HG03045 (cell line): ENCODE measurements around the gene MCUR1.
"Not testable (repeated sequence)": the region's sequence is repeated elsewhere in the genome, so short reads cannot be mapped to it uniquely, and the experiment has no call there.

ENCODE experiments used
- ATAC-seq: cut with Tn5 transposase; IDR thresholded peaks from one replicate; pipeline ENCODE4 v1.9.1; 2021; ENCODE audit warnings: mild to moderate bottlenecking, moderate library complexity; ENCODE audit not compliant: unreplicated experiment

The MCUR1 gene

DNA sequence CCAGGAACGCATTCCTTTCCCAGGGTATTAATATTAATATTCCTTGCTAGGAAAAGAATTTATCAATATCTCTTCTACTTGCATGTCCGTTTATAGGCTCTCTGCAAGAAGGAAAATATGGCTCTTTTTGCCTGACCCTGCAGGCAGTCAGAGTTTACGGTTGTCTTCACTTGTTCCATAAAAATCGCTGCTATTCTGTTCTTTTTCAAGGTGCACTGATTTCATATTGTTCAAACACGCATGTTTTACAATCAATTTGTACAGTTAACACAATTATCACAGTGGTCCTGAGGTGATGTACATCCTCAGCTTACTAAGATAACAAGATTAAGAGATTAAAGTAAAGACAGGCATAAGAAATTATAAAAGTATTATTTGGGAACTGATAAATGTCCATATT, 15.1 kb upstream of the MCUR1 start:
- ATAC-seq = not testable (repeated sequence)

DNA sequence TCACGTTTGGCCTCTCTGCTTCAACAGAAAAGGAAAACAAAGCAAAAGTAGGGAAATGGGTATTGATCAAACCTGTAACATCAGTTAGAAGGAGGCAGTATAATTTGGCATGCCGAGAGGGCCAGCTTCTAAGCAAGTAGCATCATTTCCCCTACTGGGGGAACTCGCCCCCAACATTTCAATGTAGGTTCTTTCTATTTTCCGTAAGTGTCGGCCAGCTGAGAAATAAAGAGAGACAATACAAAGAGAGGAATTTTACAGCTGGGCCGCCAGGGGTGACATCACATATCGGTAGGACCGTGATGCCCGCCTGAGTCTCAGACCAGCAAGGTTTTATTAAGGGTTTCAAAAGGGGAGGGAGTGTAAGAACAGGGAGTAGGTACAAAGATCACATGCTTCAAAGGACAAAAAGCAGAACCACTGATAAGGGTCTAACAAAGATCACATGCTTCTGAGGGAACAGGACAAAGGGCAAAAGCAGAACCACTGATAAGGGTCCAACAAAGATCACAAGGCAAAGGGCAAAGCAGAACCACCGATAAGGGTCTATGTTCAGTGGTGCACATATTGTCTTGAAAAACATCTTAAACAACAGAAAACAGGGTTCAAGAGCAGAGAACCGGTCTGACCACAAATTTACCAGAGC, 14.4 kb upstream of the MCUR1 start:
- ATAC-seq = not testable (repeated sequence)

DNA sequence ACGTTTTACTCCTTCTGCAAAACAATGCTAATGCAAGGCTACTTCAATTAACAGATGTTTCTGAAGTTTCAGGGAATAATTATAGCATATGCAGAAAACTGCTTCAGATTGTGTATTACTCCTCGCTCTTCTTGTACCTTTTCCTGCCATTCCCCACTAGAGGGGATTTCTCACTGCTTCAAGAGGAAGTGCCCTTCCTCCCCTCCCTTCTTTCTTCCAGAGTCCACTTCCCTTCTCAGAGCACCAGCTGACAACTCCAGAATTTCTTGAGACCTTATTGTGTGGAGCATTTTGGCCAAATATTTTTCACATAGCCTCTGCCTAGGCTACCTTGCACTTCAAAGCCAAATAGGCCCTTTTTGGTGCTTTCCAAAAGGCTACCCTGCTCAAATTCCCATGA, 12.7 kb upstream of the MCUR1 start:
- ATAC-seq = no peak

DNA sequence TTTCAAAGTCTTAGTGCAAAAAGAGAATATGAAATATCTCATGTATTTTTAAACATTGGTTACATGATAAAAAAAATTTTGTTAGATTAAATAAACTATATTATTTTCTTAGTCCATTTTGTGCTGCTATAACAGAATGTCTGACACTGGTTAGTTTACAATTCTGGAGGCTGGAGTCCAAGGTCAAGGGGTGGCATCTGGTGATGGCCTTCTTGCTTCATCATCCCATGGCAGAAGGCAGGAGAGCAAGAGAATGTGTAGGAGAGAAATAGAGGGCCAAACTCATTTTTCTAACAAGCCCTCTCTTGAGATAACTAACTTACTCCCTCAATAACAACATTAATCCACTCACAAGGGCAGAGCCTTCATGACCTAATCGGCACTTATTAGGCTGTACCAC, 11.5 kb upstream of the MCUR1 start:
- no peak for ATAC-seq

DNA sequence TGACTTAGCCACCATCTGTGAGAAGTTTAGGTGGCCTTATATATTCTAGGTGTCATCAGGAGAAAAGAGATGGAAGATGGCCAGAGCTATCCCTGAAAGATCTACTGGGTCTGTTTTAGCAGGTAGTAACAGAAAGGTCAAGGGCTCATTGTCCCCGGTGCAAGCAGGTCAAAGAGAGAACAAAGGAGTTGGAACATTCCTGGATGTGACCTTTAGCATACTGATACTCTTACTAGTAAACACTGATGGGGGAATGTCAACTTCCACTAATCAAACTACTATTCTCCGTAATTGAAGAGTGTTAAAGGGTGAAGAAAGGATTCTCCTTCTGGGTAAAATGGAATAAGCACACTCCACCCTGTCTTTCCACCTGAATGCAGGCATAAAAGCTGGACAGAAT, 4.0 kb upstream of the MCUR1 start:
- ATAC-seq = no peak

DNA sequence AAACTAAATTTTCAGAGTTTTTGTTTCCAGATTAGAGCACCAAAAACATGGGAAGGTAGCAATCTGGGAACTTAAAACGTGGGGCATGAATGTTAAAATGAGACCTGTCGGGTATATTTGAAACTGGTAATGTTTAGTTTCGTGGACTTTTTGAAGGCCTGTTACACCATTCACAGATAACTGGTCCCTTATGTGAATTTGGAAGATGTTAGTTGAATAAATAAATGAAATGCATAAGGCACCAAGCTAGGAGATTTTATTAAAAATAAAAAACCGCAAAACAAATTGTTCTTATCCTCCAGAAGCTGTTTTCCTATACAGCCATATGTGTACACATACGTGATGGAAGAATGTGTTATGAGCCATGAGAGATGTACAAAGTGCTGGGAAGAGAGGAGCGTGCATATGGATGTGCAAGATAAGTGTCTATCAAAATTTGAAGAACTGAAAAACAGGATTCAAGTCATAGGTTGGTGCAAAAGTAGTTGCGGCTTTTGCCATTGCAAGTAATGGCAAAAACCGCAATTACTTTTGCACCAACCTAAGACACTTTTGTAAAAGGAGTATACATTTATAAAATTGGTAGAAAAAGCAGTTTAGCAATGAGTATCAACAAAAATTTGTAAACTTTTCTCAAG, 700 bp upstream of the MCUR1 start:
- ATAC-seq = no peak

DNA sequence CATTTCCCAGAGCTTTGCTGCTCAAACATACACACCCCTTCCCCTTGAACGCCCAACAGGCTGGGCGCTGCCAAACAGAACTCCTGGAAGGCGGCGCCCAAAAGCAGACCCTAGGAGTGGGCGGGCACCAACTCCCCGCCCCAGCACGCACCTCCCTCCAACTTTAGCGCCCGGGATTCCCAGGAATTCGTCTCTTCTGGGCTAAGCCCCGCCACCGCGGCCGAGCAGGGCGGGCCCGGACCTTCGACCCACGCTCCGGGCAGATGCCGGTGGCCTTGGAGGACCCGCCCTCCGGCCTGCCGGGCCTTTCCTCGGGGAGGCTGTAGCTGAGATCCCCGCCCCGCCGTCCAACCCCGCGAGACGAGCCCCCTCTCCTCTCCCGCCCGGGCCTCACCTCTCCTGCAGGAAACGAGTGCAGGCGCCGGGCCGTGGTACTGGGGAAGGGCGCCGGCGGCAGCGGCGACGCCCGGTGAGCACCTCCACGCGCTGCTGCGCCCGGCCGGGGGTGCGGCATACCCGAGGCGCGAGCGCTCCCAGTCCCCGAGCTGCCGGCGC, 659 bp downstream of the MCUR1 start:
- ATAC-seq = peak; percentile 43

DNA sequence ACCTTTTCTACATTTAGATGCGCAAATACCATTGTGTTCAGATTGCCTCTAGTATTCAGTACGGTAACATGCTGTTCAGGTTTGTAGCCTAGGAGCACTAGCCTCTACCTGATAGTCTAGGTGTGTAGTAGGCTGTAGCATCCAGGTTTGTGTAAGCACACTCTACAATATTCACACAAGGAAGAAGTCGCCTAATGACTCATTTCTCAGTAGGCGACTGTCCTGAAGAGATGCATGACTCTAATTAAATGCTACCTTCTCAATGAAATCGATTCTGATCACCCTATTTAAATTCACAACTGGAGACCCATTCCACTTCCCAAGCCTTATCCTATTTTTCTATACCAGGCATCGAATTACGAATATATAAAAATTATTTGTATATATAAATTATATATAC, 1.3 kb downstream of the MCUR1 start:
- no peak for ATAC-seq

DNA sequence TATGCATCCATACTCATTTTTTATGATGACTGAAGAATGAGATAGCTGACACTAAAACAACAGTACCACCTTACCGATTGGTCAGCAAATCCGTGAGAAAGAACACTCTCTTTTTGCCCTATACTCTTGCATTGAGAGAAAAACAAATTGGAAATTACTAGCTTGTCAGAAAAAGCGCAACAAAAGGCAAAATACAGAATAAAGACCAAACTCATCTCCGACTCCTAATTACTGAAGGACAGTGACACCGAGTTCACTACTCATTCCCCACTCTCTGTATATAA, 2.1 kb downstream of the MCUR1 start:
- ATAC-seq = no peak

DNA sequence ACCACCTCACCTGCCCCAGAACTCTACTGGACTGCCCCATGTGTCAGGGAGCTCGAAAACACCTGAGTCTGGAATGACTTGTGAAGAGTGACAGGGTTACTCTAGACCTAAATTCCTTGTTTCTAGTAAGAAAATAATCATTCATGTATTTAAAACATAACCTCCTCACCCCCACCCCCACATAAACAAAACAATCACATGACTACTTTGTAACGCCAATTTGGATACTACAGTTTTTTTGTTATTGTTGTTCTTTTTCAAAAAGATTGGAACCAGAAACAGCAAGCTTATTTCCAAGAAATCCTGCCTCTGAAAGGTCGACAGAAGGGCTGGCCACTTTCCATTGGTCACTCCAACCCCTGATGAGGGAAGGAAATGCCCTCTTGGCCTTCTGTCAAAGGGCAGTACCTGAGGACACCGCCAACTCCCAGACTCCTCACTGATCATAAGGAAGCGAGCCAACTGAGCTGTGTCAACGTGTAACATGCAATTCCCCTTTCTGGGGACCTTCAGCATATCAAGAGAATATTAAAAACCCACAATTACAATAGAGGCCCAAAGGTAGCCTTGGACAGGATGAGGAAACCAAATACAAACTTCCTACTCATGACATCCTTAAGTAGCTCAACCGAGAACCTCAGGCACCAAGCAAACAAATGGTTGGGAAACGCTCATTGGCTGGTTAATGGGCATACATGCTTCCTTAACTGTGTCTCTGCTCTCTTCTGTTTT, 2.6 kb downstream of the MCUR1 start:
- no peak for ATAC-seq

DNA sequence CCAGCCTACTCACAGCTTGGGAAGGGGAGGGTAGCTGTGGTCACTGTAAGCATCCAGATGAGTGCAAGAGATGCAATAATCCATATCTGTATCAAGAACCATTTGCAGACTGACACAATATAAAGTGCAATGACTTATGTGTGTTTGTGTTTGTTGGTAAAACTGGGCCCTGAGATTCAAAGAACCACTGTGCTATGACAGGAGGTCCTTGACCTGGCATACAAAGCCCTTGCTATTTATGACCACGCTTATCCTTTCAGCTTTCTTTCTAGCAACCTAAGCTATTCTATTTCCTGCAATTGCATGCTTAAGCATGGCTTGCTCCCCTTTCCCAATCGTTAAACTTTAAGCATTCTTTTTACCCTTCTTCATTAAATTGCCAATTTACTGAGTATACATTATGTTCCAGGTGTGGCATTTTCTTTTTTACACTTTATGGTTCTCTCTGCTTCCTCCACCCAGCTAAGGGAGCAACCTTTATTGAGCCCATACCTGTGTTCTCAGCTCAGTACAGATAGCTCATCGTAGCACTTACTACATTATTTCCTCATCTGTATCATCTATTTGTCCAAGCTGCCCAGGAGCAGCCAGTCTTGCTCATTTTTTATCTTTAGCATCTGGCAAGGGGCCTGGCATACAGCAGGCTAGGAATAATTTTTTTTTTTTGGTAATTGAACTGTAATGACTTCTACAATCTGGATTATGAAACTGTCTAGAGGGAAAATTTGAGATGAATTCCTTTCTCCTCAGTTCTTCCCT, 3.5 kb downstream of the MCUR1 start:
- no peak for ATAC-seq

DNA sequence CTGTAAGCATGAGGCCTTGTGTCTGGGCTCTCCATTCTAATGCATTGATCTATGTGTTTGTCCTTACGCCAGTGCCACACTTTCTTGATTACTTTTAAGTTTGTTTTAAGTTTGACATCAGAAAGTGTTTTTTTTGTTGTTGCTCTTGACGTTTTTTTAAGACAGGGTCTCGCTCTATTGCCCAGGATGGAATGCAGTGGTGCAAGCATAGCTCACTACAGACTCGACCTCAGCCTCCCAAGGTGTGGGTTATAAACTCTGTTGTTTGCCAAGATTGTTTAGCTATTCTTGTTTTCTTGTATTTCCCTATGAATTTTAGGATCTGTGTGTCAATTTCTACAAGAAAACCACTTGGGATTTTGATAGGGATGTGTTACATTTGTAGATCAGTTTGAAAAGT, 5.6 kb downstream of the MCUR1 start:
- ATAC-seq = no peak

DNA sequence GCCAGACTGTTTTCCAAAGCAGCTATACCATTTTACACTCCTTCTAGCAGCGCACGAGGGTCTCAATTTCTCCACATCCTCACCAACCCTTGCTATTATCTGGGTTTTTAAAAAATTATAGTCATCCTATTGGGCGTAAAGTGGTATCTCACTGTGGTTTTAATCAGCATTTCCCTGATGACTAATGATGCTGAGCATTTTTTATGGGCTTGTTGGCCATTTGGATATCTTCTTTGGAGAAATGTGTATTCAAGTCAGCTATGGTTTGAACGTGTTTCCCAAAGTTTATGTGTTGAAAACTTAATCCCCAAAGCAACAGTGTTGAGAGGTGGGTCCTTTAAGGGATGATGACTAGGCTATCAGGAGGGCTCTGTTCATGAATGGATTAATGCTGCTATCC, 6.7 kb downstream of the MCUR1 start:
- no peak for ATAC-seq

DNA sequence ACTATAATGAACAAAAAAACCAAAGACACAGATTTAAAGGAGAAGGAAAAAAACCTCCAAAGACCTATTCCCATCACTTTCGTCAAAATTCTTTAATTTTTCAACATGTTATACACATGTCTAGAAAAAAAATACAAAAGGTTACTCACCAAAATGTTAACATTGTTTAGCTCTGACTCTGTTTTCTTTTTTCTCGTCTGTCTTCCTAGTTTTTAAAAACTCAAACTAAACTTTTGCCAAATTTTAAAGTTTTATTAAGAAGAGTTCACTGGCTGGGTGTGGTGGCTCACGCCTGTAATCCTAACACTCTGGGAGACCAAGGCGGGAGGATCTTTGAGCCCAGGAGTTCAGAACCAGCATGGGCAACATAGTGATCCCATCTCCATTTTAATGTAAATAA, 10.8 kb downstream of the MCUR1 start:
- ATAC-seq = no peak

DNA sequence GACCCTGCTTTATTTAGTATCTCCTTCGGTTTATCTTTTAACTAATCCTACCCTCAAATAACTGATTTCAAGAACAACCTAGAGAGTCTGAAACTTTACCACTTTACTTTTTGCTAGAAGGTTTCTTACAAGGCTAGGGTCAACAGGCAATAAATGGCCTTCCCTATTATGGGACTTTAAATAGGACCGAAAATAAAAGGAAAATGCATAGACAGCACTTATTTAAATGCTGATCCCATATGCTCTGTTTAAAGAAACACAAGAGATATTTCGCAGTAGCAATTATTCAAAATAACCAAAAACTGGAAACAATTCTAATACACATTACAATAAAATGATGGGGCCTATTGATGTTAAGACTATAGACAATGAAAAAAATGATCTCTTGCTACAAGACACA, 13.7 kb downstream of the MCUR1 start:
- ATAC-seq = no peak

DNA sequence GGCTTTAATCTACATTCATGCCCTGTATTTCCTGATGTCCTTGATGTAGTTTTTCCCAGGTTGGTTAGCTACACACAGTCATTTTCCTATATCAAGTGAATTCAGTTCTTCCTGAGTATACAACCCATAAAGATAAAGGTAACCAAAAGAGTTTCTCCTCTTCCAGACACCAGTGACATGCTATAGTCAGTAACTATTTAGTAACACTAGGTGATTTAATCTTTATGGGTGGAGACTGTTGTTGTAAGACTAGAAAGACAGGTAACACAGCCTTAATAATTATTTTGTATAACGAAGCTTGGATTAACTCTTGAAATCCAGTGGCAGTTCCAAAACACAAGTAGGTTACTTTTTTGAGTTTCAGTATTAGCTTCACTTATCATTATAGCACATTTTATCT, 17.6 kb downstream of the MCUR1 start:
- no peak for ATAC-seq

DNA sequence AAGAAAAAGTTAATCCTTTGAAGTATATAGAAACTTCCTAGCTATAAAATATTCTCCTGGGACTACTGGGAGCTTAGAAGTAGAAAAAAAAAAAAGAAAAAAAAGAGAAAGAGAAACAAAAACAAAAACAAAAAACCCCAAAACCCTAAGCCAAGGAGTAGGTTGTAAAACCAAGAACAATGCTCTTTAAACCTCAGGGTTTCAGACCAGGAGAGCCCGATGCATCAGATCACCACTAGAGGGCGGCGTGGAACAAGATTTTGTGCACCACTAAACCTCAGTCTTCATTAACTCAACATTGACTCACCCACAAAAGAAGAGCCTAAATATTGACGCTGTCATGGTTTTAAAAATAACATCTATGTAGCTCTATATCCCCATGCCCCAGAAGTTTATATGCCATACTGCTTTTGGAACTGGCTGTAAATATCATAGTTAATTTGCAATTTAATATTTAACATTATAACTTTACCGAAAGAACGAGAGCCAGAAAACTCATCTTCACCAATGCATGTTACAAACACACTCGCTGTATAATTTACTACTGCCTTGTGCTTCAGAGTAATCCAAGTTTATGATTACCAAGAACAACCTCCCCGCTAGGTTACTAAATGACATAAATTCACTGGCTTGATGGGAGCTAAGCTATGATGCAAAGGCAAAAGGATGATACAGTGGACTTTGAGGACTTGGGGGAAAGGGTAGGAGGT, 19.2 kb downstream of the MCUR1 start:
- ATAC-seq = peak; percentile 94

DNA sequence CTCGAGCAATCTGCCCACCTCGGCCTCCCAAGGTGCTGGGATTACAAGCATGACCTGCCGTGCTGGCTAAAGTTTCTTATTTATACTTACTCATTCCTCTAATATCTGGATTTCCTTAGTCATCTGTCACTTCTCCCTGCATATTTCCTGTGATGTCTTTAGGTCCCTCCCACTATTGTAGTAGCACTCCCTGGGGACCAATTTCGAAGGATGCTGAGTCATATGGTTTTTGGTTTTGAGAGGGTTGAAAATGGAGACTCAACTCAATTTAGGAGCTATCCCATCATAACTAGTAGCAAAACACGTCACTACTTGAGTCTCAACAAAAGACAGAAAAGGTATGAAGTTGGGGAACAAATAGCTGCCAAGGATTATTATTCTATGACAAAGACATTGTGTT, 20.2 kb downstream of the MCUR1 start:
- no peak for ATAC-seq

DNA sequence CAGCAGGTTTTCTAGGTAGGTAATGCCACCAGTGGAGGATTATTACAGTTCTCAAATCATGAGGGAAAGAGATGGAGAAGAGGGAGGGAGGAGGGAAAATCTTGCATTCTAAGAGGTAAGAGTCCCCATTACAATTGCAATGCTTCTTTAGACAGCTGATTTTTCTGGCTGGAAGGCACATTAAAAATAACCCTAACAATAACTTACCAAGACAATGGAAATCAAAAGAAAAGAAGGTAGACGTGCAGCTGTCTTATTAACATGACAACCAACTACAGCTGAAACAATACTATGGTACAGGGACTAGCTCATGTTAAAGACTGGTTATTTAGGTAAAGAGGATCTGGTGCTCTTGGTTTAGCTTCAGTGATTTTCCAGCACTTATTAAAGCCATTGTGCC, 24.6 kb downstream of the MCUR1 start:
- ATAC-seq = no peak

DNA sequence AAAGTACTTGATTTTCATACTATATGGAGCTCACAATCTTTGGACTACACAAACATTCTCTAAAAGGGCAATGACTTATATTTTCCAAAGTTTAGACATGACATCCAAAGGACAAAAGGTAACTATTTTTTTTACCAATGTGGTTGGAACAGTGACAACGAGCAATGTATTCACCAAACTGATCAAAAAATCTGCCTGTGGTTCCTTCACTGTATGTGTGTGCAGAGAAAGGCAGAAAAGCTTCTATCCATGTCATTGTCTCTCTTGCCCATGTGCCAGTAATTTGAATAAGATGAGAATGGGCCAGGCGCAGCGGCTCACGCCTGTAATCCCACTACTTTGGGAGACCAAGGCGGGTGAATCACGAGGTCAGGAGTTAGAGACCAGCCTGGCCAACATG, 25.5 kb downstream of the MCUR1 start:
- no peak for ATAC-seq

DNA sequence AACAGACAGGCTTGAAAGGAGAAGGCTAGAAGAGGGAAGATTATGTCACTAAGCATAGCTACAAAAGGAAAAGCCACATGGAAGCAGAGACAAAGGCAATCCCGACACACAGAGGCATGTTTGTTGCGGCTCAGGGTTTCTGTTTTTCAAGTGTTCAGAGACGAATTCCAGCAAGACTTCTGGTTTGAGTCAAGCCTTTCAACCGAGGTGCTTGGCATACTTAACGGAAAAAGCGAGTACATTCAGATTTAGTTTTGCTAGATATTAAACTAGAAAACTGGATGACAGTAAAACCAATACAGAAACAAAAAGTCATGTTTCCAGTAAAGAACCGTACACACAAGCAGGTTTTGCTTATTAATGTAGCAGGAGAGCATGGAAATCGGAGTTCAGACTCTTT, 27.2 kb downstream of the MCUR1 start:
- ATAC-seq = no peak
